ENCODE data around the gene EVA1B.

DNA sequence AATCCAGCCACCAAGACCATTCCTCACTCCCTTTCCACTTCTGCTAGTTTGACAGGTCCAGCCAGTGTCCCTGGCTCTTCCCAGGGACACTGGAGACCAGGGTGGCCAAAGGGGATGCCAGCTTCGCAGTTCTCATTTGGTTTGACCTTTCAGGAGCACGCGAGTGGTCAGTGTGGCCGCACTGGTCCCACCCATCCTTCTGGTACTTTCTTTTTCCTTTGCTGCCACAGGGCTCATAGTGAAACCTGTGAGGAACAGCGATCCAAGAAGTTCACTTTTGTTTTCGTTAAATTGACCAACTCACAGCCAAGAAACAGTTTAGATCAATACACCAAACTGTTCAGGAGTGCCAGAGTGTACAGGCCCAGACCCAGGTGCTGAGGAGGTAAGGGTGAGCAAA is 14.4 kb upstream of the EVA1B start:
- no peak for TF ChIP-seq EZH2 (IDR thresholded peaks at IDR 0.05; ENCODE audit: borderline replicate concordance, low read length)
- TF ChIP-seq, protein P1, sequence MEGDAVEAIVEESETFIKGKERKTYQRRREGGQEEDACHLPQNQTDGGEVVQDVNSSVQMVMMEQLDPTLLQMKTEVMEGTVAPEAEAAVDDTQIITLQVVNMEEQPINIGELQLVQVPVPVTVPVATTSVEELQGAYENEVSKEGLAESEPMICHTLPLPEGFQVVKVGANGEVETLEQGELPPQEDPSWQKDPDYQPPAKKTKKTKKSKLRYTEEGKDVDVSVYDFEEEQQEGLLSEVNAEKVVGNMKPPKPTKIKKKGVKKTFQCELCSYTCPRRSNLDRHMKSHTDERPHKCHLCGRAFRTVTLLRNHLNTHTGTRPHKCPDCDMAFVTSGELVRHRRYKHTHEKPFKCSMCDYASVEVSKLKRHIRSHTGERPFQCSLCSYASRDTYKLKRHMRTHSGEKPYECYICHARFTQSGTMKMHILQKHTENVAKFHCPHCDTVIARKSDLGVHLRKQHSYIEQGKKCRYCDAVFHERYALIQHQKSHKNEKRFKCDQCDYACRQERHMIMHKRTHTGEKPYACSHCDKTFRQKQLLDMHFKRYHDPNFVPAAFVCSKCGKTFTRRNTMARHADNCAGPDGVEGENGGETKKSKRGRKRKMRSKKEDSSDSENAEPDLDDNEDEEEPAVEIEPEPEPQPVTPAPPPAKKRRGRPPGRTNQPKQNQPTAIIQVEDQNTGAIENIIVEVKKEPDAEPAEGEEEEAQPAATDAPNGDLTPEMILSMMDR (conservative IDR thresholded peaks at IDR 0.05 in 1 of 2, IDR thresholded peaks at IDR 0.05 in 1 of 2; ENCODE audit: extremely low read depth in 1 of 2, insufficient read depth in 1 of 2, low read depth in 1 of 2, low read length in 2 of 2), result no peak
